Subcutaneous adipose tissue (tissue), 4 donors: Measurements from ENCODE around the gene CUL1. TPM values are rescaled to one million over a fixed set of nuclear protein-coding genes. Genes with fewer than 3 reads are reported as not detected.

Source experiments
- CTCF ChIP-seq: fragments of 450-650 bp; IDR thresholded peaks from one replicate; pipeline ENCODE4 v1.5.1; 2016; ENCODE audit warnings: low read depth, mild to moderate bottlenecking, control low read depth, antibody characterized with exemption, moderate library complexity
- total RNA-seq, 4 donors: library from RNA; depleted of rRNA; stranded (reverse); fragments of >200 nt; gene quantifications; one replicate each; pipeline ENCODE4 v1.1.0, GENCODE V29; 2016

Gene CUL1
- total RNA-seq, 4 donors from 2014 or later: 54.1 to 66.4 (median 57.5) TPM

GRCh38 chr7:148824864-148825263 is 126.2 kb downstream of the CUL1 start:
- TF ChIP-seq CTCF: no peak

DNA sequence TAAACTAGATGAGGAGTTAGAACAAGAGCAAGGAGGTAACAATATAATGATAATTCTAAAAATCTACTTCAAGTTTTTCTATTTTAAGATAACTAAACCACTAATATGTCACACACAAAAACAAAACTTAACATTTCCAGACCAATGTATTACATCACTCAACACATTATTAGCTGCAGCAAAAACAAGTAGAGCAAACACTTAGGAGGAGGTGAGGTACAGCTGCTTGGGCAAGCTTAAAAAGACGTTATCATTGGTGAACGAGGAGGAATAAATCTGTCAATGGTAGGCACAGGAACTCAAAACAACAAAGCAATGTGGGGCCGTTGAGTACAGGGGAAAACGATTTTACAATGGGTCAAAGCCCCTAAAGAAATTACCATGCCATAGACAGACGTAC is 126.6 kb downstream of the CUL1 start:
- TF ChIP-seq CTCF: no peak

DNA sequence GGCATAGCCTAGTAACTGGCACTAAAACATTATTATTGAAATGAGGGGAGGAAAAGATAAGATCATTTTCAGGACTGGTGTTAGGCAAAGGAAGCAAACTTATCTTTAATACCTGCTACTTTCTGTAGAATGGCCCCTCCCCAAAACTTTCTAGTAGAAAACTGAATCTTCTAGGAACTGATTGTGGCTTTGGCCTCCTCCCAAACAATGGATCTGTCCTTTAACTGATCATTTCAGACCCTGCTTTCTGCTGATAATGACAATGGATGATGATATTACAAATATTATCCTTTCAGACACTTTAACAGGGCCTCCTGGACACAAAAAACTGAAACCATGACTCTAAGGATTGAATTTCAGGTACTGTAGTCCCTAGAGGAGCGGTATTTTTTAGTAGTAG is 130.3 kb downstream of the CUL1 start:
- TF ChIP-seq CTCF: no peak

DNA sequence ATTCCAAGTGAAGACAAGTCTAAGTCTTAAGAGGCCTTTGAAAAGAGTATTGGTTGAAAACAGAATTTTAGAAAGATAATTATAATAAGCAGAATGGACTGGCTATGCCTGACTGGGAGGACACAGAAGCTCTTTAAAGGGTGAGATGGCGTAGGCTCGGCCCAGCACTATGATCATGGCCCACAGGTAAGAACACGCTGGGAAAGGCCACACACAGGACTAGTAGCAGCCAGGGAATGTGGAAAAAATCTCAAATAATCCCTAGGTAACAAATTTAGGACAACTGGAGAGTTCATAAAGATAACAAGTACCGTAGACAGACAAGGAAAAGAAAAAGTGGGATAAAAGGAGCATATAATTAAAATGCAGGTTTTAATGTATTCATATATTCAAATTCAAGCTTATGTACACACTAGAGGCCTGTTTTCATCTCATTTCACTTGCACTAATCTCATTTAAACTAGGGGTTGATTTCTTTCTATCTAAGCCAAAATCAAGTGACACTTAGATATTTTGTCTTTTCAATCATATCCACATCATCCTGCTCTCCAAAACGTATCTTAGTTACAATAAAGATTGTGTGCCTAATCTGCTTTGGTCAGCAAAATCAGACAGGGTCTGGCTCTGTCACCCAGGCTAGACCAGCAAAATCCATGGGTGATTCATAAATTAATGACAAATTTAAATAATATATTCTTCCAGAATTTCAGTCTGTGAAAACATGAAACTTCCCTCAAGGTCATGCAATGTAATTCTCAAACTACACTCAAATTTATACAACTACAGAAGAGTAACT is 132.4 kb downstream of the CUL1 start:
- no peak for TF ChIP-seq CTCF

DNA sequence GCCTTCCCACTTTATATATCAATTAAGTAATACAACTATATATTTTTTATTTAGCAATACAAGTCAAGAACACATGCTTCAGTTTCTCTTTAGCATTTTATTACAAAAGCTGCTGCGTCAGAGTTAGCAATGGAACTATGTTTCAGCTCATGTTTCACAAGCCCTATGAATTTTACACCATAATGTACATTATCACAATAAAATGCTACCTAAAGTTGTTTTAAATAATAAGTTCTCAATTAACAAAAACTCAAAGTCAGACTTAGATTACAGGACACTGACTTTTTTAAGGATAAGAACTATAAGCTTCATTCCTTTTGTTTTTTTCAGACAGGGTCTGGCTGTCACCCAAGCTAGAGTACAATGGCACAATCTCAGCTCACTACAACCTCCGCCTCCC is 133.1 kb downstream of the CUL1 start:
- no peak for TF ChIP-seq CTCF

DNA sequence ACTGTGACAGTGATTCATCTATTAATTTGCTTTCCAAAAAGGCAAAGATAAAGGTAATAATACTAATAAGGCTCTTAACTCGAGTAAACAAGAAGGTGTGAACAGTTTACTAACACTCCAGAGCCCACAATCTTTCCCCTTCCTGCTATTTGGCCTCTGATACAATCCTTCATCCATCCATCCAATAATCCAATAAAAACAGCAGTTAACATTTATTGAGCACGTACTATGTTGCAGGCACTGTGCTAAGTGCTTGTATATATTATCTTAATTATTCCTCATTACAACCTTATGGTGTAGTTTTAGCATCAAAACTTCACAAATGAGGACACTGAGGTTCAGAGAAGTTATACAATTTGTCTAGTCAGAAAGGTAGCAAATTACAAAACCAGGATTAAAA is 135.9 kb downstream of the CUL1 start:
- TF ChIP-seq CTCF: no peak

DNA sequence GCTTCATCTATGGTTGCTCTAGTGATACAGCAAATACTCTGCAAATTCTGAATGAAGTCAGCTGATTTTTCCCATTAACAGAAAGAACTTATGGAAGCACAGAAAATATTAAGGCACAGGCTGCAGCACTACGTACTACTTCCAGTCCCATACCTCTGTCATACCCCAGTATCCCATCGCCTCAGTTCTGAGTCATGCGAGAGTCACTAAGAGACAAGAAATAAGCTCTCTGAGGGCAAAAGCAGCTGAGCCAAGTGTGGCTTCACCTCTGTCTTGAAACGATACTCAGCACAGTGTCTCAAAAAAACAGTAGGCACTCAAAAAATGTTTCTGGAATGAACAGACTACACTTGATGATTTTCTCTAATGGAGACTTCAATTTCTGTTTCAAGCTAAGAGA is 137.2 kb downstream of the CUL1 start:
- TF ChIP-seq CTCF: no peak
